HG03097 (cell line): Measurements from ENCODE around the gene CSTF1.

Experiments used
- ATAC-seq: cut with Tn5 transposase; IDR thresholded peaks from one replicate; pipeline ENCODE4 v1.9.1; 2021; ENCODE audit not compliant: unreplicated experiment, low FRiP score

CSTF1 gene

DNA sequence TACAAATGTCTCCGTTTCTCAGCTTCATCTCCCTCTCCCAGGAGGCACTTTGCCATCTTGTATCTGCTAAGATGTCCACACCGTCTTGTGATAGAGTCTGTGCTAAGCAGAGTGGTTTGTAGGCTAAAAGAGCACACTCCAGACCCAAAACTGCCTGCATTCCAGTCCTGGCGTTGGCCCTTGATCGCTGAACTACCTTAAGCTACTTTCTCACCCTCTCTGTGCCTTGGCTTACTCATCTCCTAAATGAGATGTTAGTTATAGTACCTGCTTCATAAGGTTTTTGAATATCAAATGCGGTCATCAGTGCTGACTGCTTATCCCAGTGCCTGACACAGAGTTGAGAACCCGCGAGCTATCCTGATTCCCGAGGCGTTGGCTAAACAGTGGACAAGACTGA, 33.6 kb downstream of the CSTF1 start:
- ATAC-seq = no peak

DNA sequence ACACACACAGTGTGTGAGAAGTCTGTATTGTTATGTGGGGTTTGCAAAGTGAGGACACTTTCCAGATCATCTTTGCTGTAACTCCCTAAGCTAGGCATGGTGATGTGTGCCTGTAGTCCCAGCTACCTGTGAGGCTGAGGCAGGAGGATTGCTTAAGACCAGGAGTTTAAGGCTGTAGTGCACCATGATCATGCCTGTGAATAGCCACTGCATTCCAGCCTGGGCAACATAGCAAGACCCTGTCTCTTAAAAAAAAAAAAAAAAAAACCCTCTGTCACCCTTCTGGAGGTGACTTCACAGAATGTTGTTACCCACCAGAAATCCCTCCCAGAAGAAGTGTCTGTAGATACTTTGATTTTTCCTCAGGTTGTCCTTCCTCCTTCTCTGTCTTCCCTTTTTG, 34.5 kb downstream of the CSTF1 start:
- no peak for ATAC-seq

- ATAC-seq = no peak
These were observed 35.4 kb downstream of the CSTF1 start for GRCh38 chr20:56427797-56428196.

GRCh38 chr20:56428410-56428809, 36.0 kb downstream of the CSTF1 start:
- ATAC-seq = no peak

- ATAC-seq = no peak
These were observed 36.4 kb downstream of the CSTF1 start for GRCh38 chr20:56428881-56429280.

DNA sequence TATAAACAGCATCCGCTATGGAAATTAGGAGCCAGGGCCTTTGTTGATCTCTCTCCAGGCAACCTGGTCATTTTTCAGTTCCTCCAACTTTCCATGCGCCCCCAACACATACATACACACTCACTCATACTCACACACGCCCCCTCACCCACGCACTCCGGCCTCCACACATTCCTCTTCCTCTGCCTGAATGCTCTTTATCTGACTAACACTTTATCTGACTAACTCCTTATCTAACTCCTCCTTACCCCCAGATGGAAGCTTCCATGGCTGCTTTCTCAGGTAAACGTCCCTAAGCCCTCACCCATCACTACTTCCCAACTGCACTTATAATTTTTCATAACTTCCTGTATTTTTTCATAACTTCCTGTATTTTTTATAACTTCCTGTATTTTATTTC, 37.1 kb downstream of the CSTF1 start:
- ATAC-seq = no peak

DNA sequence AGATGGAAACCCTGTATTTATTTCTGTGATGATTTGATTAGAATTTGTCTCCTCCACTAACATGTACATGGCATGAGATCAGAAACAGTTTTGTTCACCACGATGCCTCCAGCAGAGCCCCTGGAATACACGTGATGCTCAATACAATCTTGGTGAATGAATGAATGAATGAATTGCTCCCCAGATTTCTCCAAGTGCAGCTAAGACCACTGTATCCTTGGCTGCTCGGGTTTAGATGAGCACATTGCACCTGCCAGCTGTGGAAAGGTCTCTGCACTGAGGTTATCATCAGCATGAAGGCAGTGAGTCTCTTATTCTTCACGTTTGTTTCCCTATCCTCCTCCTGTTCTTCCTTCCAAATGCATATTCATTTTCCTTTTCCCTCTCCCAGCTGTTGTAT, 37.5 kb downstream of the CSTF1 start:
- no peak for ATAC-seq

DNA sequence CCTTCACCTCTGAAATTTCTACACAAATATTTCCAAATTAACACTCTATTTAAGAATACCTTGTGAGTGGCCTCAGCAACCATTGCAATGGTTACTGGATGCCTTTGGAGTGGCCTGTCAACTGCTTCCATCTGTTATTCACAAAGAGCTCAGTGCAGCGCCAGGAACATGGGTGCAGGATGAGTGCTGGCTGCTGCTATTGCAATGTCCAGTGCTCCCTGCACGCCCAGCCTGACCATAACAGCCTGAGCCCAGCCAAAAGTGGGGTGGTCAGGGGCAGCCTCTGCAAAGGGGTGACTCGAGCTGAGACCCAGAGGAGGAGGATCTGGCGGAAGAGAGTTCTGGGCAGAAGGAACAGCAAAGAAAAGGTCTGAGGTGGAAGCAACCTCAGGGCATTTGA, 38.0 kb downstream of the CSTF1 start:
- ATAC-seq = no peak

GRCh38 chr20:56430957-56431356, 38.5 kb downstream of the CSTF1 start:
- no peak for ATAC-seq

DNA sequence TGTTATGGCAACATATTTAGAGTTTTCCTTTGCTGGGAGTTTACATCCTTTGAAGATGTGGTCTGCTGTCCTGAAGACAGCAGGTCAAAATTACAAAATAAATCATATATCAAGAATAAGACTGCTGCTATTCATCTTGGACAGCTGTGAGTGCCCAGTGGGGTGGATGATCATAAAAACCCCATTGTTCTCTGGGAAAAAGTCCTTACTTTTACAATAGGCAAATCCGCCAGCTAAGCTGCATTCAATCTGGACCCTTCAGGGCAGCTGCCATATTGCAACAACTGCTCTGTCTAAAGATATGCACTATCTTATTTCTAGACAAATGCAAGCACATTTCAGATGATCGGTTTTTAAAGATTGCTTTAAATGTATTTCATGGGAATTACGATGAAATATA, 39.0 kb downstream of the CSTF1 start:
- no peak for ATAC-seq

GRCh38 chr20:56433221-56433879, 40.9 kb downstream of the CSTF1 start:
- no peak for ATAC-seq

GRCh38 chr20:56433880-56434255, 41.4 kb downstream of the CSTF1 start:
- no peak for ATAC-seq

DNA sequence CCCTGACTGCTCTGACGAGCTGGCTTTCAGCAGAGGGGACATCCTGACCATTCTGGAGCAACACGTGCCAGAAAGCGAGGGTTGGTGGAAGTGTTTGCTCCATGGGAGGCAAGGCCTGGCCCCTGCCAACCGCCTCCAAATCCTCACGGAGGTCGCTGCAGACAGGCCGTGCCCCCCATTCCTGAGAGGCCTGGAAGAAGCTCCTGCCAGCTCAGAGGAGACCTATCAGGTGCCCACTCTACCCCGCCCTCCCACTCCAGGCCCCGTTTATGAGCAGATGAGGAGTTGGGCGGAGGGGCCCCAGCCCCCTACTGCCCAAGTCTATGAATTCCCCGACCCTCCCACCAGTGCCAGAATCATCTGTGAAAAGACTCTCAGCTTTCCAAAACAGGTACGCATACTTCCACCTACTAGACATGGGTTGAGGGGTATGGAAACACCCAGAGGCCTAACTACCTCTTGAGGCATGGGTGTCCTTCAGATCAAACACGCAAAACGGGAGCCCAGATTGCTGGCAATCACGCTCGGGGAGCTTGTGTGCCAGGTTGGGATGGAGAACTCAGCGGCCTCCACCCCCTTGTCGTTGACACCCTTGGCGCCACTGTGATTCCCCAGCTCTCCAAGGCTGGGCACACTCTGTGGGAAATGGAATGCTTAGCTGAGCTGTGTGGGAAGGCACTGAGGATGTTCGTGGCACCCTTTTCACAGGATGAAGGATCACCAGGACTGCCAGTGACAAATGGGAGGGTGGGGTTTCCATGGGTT, 44.9 kb downstream of the CSTF1 start:
- ATAC-seq = no peak

- no peak for ATAC-seq
These were observed 45.8 kb downstream of the CSTF1 start for GRCh38 chr20:56438284-56438683.

GRCh38 chr20:56439771-56440291, 47.4 kb downstream of the CSTF1 start:
- ATAC-seq = no peak

- ATAC-seq = no peak
These were observed 48.0 kb downstream of the CSTF1 start for GRCh38 chr20:56440346-56441007.

- ATAC-seq = no peak
These were observed 50.2 kb downstream of the CSTF1 start for GRCh38 chr20:56442389-56443365.

DNA sequence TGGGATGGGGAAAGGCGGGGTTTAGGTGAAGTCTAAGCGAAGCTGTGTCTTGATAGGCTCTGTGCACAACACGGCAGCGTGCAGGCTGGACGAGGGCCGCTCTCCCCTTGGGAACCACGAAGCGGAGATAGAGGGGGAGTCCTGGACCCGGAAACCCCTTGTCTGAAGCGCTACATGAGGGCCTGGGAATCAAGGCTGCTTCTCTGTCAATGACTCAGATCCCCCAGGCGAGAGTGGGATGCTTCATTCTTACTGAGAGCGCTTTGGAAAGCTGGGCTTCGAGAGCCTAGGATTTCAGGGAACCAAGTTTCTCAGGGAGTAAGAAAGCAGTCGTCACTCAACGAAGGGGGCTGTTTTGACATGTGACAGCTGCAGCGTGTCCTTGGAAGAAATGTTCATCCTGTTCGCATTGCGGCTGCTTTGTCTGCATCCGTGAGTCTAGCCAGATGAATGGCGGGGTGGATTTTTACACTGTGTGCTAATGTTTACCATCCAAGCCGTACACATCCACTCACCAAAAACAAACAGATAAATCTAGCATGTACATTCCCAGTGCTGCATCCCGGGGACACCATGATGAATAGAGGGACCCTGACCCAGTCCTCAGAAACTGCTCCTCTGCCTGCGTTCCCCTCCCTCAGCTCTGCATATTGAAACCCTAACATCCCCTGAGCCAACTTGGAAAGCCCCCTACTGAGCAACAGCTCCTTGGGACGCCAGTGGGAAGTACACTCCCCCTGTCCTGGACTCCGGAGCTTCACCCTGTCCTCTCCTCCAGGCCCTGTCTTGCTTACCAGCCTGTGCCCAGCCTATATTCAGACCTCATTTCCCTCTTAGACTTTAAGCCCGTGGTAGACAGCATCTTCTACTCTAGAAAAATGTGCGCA, 51.5 kb downstream of the CSTF1 start:
- ATAC-seq = no peak

- no peak for ATAC-seq
These were observed 52.7 kb downstream of the CSTF1 start for GRCh38 chr20:56445130-56445529.
